ENCODE data around the gene DUT.
"Not testable (repeated sequence)": the region's sequence is repeated elsewhere in the genome, so short reads cannot be mapped to it uniquely, and the experiment has no call there.

Gene DUT

DNA sequence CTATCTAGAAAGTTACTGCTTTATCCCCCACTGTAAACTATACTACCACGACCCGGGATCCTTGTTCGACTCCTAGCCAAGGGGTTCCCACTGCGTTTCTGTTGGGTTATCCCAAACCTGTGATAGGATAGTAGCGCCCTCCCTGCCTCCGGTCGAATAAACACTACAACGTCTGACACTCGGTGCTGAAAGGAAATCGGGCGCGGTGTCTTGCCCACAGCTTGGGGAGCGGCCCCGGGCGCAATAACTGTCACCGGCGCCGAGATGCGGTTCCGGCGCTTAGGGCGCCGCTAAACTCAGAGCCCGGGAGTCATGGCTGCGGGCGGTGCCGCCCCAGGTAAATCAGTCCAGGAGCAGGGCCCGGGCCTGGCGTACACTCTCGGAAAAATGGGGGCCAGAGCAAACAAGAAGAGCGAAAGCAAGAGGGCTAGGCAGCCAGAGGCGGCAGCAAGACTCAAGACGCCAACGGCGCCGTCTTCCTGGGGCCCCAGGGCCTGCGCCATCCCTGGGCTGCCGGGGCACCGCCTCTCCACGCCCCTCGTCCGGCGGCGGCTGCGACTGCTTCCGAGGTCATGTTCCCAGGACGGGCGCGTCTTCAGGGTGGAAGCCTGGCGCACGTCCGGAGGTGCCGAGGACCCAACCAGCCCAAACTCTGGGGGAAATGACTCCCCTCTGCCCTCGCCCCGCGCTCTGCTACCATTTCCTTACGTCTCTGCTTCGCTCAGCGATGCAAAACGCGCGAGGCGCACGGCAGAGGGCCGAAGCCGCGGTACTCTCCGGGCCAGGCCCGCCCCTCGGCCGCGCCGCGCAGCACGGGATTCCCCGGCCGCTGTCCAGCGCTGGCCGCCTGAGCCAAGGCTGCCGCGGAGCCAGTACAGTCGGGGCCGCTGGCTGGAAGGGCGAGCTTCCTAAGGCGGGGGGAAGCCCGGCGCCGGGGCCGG lies at the start of gene DUT:
DUT (plus strand) TSS at position 575 of the 941 bp plus-strand sequence; CDS start at position 662, 87 bp downstream.
- DNase-seq, result peak; percentile 61

DNA sequence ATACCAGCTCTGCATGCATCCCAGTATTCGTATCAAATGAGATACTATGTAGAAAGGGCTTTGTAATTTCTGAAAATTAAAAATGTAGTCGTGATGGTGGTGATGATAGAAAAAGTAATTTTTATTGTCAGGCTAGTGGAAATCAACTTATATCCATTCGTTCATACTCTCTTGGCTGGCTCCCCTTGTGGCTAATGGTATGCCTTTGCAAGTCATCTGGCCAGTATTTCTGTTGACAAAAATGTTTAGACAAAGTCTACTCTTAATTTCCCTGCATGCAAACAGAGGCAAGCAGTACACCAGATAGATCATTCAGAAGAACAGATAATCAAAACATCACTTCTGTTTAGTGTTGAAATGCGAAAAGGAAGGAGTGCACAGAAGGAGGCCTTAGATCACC lies 49.6 kb upstream of the DUT start:
- no peak for DNase-seq

GRCh38 chr15:48282216-48282615 lies 49.0 kb upstream of the DUT start:
- no peak for DNase-seq

- DNase-seq, result no peak
Observed at GRCh38 chr15:48283396-48284145, 47.7 kb upstream of the DUT start.

GRCh38 chr15:48285329-48286214 lies 45.7 kb upstream of the DUT start:
- peak; percentile 47 for DNase-seq

DNA sequence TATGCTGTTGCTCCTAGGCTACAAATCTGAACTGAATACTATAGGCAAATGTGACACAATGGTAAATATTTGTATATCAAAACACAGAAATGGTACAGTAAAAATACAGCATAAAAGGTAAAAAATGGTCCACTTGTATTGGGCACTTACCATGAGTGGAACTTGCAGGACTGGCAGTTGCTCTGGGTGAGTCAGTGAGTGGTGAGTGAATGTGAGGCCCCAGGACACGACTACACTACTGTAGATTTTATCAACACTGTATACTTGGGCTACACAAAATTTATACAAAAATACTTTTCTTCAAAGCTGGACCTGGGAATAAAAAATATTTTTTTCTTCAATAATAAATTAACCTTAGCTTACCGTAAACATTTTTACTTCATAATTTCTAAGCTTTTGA lies 41.6 kb upstream of the DUT start:
- no peak for DNase-seq

DNA sequence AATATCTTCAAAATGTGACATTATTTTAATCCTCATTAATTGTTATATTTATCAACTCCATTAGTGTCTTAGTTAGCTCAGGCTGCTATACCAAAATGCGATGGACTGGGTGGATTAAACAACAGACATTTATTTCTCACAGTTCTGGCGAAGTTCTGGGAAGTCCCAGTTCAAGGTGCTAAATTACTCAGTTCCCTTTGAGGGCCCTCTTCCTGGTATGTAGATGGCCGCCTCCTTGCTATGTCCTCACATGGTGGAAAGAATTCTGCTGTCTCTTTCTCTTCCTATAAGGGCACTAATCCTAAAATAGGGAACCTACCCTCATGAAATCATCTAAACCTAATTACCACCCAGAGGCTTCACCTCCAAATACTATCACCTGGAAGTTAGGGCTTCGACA lies 38.8 kb upstream of the DUT start:
- no peak for DNase-seq

- DNase-seq, result no peak
Observed at GRCh38 chr15:48297668-48298067, 33.6 kb upstream of the DUT start.

DNA sequence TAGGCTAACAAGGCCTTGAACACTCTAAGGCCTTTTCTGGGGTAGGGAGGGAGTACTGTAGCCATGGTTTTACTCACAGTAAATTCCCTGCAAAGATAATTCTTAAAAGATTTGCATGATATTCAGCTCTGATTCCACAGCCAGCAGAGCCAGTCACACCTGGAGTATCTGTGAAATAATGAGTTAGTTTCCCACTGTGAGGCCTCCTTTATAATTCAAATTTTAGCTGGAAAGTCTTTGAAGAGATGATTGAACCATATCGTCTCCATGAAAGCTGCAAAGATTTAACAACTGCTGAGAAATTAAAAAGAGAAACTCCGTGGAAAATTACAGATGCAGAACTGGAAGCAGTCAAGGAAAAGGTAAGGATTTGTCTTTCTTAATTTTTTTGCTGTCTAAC lies 32.3 kb upstream of the DUT start:
- DNase-seq, result no peak

- DNase-seq, result no peak
Observed at GRCh38 chr15:48300038-48300437, 31.2 kb upstream of the DUT start.

DNA sequence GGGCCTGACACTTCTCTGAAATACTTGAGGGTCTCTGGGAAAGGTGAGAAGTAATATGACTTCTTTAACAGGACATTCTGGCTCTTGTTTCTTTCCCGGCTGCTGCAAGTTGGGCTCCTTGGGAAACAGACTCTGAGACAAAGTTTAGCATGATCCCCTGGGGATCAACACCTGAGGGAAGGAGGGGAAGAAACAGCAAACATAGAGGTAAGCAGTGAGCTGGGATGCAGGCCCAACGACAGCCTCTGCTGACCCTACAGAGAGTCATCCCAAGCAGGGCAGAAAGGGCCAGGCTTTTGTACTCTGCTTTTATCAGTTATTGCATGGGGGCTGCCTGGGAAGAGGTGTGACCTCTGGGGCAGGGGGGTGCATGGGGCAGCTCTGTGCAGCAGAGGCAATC lies 26.8 kb upstream of the DUT start:
- DNase-seq, result no peak

DNA sequence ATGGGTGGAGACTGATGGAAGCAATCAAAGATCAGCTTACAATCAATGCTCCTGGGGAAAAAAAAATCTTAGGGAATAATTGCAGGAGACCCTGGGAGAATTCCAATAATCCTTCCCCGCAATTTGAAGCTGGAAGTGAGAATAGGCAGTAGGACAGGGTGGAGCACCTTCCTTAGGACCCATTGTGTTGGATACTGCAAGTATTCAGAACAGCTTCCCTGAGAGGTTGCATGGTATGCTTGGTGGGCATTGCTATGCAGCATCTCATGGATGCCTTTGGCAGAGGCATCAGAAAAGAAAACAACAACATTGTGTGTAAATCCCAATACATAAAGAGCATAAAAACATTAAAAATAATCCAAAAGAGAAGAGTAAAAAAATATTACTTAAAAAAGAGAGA lies 24.6 kb upstream of the DUT start:
- no peak for DNase-seq

- no peak for DNase-seq
Observed at GRCh38 chr15:48307586-48307985, 23.6 kb upstream of the DUT start.

DNA sequence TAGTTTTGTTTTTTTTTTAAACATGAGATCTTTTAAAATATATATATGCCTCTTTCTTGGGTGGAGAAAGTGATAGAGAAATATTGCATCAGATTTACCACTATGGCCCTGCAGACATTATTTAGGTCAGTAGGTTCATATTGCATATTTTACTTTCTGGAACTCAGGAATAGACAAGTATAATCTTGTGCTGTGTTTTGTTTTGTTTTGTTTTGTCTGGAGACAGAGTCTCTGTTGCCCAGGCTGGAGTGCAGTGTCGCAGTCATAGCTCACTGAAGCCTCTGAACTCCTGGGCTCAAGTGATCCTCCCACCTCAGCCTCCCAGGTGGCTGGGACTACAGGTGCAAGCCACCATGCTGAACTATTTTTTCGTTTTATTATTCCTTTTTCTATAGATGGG lies 21.5 kb upstream of the DUT start:
- no peak for DNase-seq

DNA sequence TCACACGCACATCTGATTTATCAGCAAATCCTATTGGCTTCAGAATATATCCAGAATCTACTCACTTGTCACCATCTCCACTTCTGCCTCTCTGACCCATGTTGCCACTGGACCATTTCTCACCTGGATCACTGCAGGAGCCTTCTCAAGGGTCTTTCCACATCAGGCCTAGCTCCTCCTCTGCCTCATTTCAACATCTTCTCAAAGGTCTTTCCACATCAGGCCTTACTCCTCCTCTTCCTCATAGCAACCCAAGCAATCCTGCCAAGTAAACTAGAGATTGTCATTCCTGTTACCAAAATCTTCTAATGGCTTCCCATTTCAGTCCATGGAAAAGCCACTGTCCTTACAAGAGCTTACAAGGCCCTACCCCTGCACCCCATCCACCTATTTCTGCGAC lies 18.0 kb upstream of the DUT start:
- no peak for DNase-seq

DNA sequence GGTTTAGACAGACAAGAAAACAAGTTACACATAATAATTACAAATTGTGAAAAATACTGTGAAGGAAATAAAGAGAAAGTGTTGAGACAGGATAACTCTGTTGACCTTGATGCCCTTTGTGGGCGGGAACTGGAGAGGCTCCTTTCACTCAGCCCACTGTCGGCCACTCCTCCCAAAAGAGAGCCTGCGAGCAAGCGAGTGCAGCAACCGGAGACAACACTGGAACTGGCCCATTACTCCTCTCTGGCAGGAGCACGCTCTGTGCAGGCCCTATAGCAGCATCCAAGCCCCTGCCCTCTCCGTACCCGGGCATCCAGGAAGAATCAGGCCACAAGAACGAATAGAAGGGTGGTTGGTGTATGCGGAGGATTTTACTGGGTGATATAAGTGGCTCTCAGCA lies 16.2 kb upstream of the DUT start:
- DNase-seq, result no peak

DNA sequence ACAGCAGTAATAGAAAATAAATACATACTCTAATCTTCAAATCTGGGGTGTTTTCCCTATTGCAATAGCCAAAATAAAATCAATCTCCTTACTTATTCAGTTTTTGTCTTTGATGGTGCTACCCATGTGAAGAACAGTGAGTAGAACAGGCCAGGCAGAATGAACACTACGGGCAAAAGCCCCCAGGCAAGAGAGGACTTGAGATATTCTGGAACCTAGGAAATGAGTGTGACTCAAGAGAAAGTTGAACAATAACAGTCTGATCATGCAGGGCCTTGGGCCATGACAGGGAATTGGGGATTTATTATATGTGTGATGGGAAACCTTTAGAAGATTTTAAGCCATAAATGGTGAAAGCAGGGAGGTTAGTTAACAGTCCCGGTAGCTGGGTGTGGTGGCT lies 14.0 kb upstream of the DUT start:
- no peak for DNase-seq

DNA sequence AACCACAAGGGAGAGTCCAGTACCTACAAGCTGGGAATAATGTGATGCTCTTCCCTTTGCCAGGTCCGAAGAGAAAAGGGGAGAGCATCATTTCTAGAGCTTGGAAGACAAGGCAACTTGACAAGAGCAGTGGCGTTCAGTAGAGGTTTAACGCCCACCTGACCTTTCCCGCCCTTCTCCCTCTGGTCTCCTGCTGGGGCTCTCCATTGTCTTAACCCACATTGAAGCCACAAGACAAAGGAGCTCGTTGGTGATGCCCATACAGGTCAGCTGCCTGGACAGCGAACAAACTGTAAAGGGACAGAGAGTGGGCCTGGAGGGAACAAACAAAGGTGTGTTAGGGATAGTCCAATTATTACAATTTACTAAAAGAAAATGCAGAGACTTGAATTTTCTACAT lies 13.1 kb upstream of the DUT start:
- DNase-seq, result no peak

DNA sequence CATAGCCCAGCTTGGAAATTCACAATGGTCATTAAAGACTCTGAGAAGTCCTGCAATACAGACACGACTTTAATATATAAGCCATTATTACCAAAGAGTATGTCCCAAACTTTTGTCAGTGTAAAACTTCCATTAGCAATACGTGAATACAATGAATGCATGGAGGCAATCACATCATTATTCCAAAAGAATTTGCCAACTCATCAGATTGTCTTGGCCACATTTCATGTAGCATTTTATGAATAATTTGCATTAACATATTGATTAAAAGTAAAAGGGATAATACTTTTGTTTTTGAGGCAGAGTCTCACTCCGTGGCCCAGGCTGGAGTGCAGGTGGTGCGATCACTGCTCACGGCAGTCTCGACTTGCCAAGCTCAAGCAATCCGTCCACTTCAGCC lies 7.9 kb upstream of the DUT start:
- DNase-seq, result no peak

- peak; percentile 75 for DNase-seq
Observed at GRCh38 chr15:48324949-48325348, 6.3 kb upstream of the DUT start.

DNA sequence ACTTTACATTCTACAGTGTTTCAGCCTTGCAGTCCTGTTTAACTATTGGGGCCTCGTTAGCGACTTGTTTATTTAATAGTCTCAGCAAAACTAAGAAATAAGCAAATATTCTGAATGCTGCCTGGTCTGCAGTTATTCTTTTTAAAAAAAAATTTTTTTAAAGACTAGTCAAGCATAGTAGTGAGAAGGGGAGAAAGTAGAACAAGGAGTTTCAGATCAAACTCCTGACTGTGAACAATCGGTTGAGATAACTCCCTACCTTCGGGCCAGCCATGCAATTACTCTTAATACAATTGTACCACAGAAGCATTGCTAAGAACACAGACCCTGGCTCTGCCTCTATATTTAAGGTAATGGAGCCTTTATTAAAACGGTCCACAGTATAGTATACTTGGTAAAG lies 5.8 kb upstream of the DUT start:
- DNase-seq, result peak; percentile 28

- DNase-seq, result not testable (repeated sequence)
Observed at GRCh38 chr15:48326180-48326579, 5.0 kb upstream of the DUT start.

GRCh38 chr15:48330105-48330785 lies 984 bp upstream of the DUT start:
- no peak for DNase-seq

All from NCI-H510A treated with DMSO at 0.1 percent for 48 hours (cell line).